Peyer's patch (tissue), 4 donors: ENCODE data around the gene TSPAN9. TPM values are rescaled to one million over a fixed set of nuclear protein-coding genes. Genes with fewer than 3 reads are reported as not detected.

Experiments used
- DNase-seq, 3 donors: peaks; one replicate each; pipeline ENCODE4 v3.0.0-alpha.2; 2017 to 2019
- H3K27ac ChIP-seq, 4 donors: fragments of 200-600 bp; sonication (generic); one replicate each; pipeline ENCODE4 v1.5.1; 2016 to 2019
- H3K27me3 ChIP-seq, 2 donors: fragments of 200-600 bp; sonication (generic); one replicate each; pipeline ENCODE4 v1.5.1; 2019
- H3K36me3 ChIP-seq, 3 donors: fragments of 200-600 bp; sonication (generic); one replicate each; pipeline ENCODE4 v1.5.1; 2016 to 2019
- H3K4me1 ChIP-seq, 4 donors: fragments of 200-600 bp; sonication (generic); one replicate each; pipeline ENCODE4 v1.5.1; 2016 to 2019
- H3K4me3 ChIP-seq, 4 donors: fragments of 200-600 bp; sonication (generic); 1 replicate in 3 of 4; 2 replicates in 1 of 4; pipeline ENCODE4 v1.5.1; 2016 to 2019; ENCODE audit warnings: mild to moderate bottlenecking in 1 of 4
- H3K9me3 ChIP-seq, 4 donors: fragments of 200-600 bp; sonication (generic); one replicate each; pipeline ENCODE4 v1.5.1; 2016 to 2019; ENCODE audit warnings: mild to moderate bottlenecking in 1 of 4
- POLR2A ChIP-seq, 2 donors: fragments of 450-650 bp; IDR thresholded peaks; one replicate each; pipeline ENCODE4 v1.5.1; 2017; ENCODE audit warnings: antibody characterized with exemption in 2 of 2, mild to moderate bottlenecking in 2 of 2, moderate library complexity in 2 of 2
- total RNA-seq, 4 donors: library from RNA; depleted of rRNA; stranded (reverse); fragments of >200 nt; gene quantifications; one replicate each; pipeline ENCODE4 v1.1.0, GENCODE V29; 2016
- TF ChIP-seq, protein P1 (sequence below), 6 experiments: fragments of 450-650 bp in 4 of 6; fragments of 200-600 bp in 2 of 6; sonication (generic) in 1 of 6; IDR thresholded peaks; one replicate each; pipeline ENCODE4 v1.5.1; 2017 to 2019; ENCODE audit warnings: antibody characterized with exemption in 6 of 6, mild to moderate bottlenecking in 3 of 6, moderate library complexity in 1 of 6

The TSPAN9 gene
- total RNA-seq, 4 donors from 2014 or later, result 7.5 to 23.9 (median 11.8) TPM

DNA sequence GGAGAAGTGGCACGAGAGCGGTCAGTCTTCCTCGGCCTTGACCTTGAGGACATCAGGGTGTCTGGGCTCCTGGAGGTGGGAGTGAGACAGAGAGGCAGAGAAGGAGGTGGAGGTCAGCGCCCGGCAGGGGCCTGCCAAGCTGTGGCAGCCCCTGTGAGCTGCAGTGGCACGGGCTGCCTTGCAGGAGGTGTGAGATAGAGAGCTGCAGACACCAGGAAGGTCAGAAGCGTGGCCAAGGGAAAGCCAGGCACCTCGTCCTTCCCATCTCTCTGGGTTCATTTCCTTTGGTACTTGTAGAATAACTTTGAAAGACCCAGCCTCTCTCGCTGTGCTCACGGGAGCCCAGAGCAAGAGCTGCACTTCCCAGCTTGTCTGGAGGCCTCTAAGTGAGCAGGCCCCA lies 98.1 kb downstream of the TSPAN9 start:
- no peaks in the 10 kb centered on the region for H3K4me1 ChIP-seq
- TF ChIP-seq, protein P1, sequence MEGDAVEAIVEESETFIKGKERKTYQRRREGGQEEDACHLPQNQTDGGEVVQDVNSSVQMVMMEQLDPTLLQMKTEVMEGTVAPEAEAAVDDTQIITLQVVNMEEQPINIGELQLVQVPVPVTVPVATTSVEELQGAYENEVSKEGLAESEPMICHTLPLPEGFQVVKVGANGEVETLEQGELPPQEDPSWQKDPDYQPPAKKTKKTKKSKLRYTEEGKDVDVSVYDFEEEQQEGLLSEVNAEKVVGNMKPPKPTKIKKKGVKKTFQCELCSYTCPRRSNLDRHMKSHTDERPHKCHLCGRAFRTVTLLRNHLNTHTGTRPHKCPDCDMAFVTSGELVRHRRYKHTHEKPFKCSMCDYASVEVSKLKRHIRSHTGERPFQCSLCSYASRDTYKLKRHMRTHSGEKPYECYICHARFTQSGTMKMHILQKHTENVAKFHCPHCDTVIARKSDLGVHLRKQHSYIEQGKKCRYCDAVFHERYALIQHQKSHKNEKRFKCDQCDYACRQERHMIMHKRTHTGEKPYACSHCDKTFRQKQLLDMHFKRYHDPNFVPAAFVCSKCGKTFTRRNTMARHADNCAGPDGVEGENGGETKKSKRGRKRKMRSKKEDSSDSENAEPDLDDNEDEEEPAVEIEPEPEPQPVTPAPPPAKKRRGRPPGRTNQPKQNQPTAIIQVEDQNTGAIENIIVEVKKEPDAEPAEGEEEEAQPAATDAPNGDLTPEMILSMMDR (IDR thresholded peaks at IDR 0.05), result no peak
- H3K4me3 ChIP-seq, result no peak overlapping the region
- no peaks in the 10 kb centered on the region for H3K27me3 ChIP-seq
- no peak for DNase-seq
- H3K9me3 ChIP-seq, result no peaks in the 10 kb centered on the region
- no peaks in the 10 kb centered on the region for H3K36me3 ChIP-seq
- H3K27ac ChIP-seq, result no peak overlapping the region

DNA sequence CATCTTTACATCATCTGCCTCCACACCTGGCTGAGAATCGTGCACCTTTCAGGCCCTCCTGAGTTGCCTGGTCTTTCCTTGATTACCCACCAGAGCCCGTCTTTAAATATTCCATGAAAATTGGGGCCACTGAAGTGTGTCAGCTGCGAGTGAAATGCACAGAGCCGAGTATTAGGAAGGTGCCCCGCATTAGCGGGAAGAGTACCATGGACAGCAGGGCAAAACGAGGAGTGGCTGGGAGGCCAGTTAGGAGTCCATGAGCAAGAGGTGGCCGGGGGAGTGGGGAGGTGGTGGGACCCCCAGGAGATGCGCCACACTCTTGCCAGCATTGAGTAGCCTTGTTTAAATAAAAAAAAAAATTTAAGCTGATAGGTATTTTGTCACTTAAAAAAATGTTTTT lies 99.6 kb downstream of the TSPAN9 start:
- no peak for DNase-seq

DNA sequence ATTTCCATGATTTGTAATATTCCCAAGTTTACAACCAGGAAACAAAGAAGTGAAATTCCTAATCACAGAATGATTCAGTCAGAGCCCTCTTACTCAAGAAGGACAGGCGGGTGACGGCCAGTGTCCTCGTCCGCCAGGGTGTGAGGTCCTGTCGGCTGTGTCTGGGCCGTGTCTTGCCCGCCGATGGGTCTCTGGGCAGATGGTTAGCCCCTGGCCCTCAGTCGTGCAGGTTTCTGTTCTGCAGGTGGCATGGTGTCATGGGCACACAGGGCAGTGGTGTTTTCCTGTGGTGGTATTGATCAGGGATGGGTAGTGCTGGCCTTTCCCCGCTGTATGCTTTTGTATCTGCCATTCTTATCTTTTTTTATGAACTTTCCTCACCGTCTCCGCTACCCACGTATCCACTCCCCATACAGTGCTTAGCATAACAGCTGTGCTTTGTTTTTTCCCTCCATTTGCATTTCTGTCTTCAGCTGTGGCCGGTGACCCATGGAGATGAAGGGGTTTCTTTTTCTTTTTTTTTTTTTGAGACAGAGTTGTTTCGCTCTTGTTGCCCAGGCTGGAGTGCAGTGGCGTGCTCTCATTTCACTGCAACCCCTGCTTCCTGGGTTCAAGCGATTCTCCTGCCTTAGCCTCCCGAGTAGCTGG lies 100.7 kb downstream of the TSPAN9 start:
- H3K27ac ChIP-seq, result no peak overlapping the region
- no peak for TF ChIP-seq POLR2A (IDR thresholded peaks at IDR 0.05)
- TF ChIP-seq, protein P1 (IDR thresholded peaks at IDR 0.05), result no peak
- H3K4me3 ChIP-seq, result no peak overlapping the region

More for the DNA sequence above, 99.6 kb downstream of the TSPAN9 start:
- no peaks in the 10 kb centered on the region for H3K27me3 ChIP-seq
- H3K4me1 ChIP-seq, result no peaks in the 10 kb centered on the region
- TF ChIP-seq, protein P1 (IDR thresholded peaks at IDR 0.05), result no peak
- no peaks in the 10 kb centered on the region for H3K36me3 ChIP-seq
- no peak overlapping the region for H3K27ac ChIP-seq
- no peak overlapping the region for H3K4me3 ChIP-seq
- H3K9me3 ChIP-seq, result no peaks in the 10 kb centered on the region

DNA sequence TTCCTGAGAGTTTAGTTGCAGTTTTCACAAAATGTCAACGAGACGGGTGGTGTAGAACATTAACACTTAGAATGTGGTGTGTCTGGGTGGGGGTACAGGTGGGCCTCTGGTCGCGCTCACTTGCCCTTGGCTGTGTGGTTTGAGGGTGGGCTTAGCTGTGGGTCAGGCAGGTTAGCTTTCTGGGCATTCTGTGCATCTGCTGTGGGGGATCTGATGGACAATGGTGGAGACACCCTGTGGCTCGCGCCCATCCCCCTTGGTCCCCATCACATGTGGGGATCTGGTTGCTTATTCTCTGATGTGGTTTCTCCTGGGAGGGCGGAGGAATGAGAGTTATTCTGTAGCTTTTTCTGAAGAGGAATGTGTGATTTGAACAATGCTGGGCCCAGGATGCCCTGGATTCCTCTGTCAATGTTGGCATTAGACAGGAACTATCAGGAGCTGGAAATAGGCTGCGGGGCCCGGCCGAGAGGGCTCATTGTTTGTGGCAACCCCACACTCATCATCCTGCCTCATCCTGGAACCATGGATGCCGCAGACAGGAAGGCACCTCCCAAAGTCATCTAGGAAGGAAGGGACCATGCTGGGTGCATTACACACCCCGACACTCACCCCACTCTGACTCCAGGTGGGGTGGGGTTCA lies 101.6 kb downstream of the TSPAN9 start:
- H3K27me3 ChIP-seq, result no peaks in the 10 kb centered on the region
- H3K9me3 ChIP-seq, result no peaks in the 10 kb centered on the region
- H3K4me1 ChIP-seq, result no peaks in the 10 kb centered on the region
- TF ChIP-seq, protein P1 (IDR thresholded peaks at IDR 0.05), result no peak
- TF ChIP-seq POLR2A (IDR thresholded peaks at IDR 0.05), result no peak
- H3K27ac ChIP-seq, result no peak overlapping the region
- no peak for DNase-seq
- no peak overlapping the region for H3K4me3 ChIP-seq
- H3K36me3 ChIP-seq, result no peaks in the 10 kb centered on the region

More for the DNA sequence above, 100.7 kb downstream of the TSPAN9 start:
- no peaks in the 10 kb centered on the region for H3K36me3 ChIP-seq
- H3K27me3 ChIP-seq, result no peaks in the 10 kb centered on the region
- no peak for DNase-seq
- no peaks in the 10 kb centered on the region for H3K9me3 ChIP-seq
- H3K4me1 ChIP-seq, result no peaks in the 10 kb centered on the region

DNA sequence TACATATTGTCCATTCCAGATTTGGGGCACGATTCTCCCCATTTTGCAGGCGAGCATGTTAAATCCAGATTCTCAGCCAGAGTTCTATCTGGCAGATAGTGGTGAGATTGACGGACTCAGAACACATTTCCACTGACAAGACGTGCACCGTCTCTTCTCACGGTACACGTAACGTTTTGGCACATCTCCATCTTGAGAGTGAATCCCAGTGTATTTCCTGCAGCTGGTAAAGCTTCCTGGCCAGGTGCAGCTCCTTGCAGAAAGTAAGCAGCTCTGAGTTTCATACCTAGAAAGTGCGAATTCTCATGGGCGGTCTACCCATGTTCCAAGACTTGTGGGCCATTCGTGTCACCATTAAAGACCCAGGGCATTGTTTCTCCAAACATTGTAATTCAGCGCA lies 102.6 kb downstream of the TSPAN9 start:
- no peak for DNase-seq
- no peak for TF ChIP-seq POLR2A (IDR thresholded peaks at IDR 0.05)
- TF ChIP-seq, protein P1 (IDR thresholded peaks at IDR 0.05), result no peak
- H3K9me3 ChIP-seq, result no peaks in the 10 kb centered on the region
- no peak overlapping the region for H3K27ac ChIP-seq
- H3K27me3 ChIP-seq, result no peaks in the 10 kb centered on the region
- no peaks in the 10 kb centered on the region for H3K4me1 ChIP-seq
- no peaks in the 10 kb centered on the region for H3K36me3 ChIP-seq
- H3K4me3 ChIP-seq, result no peak overlapping the region
